Fibroblast of skin of abdomen (primary cell): ENCODE results near the gene RBPMS2.

ENCODE experiments used
- DNase-seq: peaks from one replicate; pipeline ENCODE4 v3.0.0-alpha.2; 2013

Gene RBPMS2

DNA sequence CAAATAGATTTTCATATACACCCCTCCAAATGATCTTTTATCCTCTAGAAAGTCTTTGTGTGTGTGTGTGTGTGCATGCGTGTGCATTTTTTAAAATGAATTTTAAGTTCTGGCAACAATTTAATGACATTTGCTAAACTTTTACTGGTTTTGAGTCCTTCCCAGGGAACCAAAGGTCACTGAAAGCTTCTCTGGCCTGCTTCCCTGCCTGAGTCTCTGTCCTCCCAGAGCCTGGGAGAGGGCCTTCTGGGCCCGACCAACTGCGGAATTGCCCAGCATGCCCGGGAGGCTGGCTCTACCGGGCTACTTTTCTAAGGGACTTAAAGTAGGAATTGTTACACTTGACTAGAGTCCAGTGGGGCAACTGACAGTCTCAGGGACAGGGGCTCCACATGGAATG, 7.4 kb upstream of the RBPMS2 start:
- no peak for DNase-seq

DNA sequence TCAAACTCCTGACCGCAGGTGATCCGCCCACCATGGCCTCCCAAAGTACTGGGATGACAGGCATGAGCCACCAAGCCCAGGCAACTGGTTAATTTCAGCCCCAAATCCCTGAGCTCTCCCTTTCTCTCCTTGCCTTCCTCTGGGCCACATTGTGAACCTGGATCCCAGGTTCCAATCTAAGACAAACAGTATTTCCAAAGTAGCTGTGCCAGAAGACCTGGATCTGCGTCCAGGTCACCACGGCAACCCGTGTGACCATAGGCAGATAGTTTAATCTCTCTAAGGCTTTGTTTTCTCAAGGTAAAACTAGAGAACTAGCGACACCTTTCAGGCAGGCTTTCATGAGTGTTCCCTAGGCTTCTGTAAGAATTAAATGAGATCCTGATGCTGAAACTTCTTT, 5.9 kb upstream of the RBPMS2 start:
- no peak for DNase-seq

DNA sequence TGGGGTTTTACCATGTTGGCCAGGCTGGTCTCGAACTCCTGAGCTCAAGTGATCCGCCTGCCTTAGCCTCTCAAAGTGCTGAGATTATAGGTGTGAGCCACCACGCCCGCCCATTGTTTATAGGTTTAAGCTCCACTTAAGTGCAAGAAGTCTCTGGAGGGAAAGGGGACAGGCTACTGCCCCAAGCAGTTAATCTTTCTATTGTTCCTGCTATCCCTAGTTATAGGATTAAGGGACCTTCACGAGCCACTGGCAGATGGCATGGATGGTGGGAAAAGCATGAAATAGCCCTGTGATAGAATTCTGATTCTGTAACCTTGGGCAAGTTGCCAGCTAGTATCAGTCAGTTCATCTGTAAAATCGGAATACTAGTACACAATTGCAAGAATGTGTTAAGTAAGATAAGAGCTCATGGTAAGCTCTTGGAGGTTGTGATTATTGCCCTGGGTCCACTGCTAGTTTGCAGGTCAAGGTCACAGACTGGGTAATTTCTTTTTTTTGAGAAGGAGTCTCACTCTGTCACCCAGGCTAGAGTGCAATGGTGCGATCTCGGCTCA, 5.3 kb upstream of the RBPMS2 start:
- no peak for DNase-seq

DNA sequence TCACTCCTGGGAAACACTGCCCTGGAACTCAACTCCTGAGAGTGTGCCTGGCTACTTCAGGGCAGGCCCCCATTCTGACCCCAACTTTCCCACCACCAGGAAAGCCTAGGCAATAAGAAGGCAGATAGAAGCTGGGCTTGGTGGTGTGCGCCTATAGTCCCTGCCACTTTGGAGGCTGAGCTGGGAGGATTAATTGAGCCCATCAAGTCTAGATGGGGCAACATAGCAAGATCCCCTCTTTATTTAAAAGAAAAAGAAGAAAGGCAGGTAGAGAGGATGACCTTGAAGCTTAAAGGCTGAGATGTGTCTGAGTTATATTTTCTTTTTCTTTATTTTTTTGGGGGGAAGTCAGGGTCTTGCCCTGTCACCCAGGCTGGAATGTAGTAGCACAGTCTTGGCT, 4.2 kb upstream of the RBPMS2 start:
- no peak for DNase-seq

DNA sequence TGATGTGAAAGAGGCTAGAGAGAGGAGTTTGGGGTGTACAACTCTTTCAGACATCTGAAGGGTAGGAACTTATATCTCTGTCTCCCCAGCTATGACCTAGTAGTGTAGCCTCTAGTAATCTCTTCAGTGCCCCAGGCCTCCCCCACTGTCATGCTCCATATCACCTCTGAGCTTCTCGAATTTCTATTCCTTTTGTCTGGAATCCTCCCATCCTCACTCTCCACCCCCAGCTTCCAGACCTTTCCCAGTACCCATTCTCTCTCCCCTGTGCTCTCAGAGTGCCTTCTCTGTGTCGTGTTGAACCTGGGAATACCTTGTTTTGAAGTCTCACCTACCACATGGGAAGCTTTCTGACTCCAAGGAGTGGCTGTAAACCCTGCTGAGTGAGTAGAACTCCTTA, 3.6 kb upstream of the RBPMS2 start:
- no peak for DNase-seq

DNA sequence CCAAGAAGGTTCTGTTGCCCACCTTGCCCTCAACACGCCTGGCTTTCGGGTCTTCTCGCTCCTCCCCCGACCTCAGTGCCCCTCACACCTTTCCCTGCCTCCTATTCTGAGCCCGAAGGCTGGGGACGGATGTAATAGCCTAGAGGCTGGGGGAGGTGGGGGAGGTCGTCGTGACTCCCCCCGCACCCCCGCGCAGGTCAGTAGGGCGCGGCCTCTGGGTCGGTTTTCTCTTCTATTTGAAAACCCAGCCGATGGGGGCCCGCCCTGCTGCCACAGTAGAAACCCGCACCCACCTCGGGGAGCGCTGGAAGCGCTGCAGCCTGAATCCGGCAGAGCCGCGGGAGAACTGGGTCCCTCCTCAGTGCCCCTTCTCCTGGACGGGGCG, 1.0 kb upstream of the RBPMS2 start:
- DNase-seq: no peak

DNA sequence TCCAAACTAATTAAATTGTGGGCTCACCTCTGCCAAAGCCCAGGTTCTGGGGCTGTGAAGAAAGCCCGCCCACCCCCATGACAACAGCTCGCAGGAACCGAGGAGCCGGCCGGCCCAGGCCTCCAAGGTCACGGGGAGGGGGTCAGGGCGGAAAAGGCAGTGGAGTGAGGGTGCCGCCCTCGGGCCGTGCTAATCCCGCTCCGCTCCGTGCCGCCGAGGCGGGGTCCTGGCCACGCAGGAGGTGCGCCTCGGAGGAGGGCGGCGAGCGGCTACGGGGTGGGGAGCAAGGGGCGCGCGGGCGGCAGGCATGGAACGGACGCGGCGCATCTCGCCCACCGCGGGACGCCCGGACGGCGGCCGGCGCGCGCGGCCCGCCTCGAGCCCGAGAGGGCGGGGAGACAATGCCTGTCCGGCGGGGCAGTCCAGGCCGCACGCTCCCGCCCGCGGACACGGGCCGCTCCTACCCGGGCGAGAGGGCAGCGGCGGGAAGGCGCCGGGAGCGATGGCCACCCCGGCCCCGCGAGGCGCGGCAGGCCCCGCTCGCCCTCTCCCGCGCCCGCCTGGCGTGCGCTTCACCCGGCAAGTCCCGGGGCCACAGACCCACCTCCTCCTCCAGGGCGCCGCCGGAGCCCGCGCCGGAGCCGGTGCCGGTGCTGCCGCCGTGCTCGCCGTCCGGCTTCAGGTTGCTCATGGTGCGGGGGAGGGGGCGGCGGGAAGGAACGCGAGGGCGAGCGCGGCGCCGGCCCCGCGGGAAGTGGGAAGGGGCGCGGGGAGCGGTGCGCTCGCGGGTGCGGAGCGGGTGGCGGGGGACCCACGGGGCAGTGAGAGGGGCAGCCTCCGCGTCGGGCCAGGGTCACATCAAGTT, 528 bp downstream of the RBPMS2 start:
- DNase-seq: no peak

DNA sequence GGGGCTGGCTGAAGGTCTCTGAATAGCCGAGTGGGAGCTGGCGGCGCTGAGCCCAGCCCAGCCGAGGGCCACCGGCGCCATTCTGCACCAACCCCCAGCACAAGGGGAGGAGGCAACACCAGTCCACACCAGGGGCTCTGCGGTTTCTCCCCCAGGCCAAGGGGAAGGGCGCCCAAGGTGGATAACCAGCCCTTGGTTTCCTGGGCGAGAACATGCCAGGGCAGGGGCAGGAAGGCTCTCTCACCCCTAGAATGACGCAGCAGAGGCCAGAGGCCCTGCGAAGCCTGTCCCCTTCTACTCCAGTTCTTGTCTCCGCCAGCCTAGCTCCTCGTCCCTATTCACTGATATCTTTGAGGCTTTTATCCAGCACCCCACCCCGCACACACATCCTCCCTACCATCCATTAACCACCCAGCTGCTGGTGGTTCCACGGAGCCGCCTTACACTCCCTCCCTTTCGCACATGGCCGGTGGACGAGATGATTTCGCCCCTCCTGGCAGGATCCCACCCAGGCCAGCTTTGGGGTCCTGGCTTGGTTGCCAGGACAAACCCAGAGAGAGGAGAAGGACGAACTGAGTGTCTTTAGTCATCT, 1.3 kb downstream of the RBPMS2 start:
- no peak for DNase-seq

DNA sequence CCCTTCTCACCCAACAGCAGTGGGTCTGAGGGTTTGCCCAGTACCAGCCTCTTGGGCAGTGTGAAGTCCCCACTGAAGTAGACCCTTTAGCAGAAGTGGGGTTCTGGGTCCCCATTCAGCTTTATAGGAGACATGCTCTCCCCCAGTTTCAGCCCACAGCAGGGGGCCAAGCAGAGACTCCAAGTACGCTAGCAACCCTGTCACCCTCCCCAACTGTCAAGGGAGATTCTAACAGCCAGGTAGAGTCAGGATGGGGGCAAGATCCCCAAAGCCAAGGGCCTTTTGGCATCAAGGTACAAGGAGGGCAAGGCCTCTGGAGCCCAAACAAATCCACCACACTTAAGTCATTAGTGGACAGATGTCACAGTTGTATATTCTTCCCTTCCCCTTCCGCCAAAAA, 1.8 kb downstream of the RBPMS2 start:
- DNase-seq: no peak

DNA sequence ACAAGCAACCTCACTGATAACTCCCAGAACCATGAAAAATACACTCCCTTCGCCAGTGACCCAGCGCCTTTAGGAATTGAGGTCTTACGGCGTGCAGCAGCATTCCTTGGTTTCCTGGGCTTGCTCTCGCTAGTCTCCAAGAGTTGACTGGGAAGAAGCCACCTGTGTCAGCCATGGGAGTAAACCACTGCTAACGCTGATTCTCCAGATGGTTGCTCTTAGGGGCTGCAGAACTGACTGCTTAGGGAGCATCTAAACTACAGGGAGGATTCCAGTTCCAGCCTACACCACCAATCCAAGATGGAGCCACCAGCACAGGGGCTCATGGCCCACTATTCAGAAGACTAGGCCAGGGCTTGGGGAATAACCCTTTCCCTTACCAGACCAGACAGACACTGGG, 2.4 kb downstream of the RBPMS2 start:
- DNase-seq: no peak

DNA sequence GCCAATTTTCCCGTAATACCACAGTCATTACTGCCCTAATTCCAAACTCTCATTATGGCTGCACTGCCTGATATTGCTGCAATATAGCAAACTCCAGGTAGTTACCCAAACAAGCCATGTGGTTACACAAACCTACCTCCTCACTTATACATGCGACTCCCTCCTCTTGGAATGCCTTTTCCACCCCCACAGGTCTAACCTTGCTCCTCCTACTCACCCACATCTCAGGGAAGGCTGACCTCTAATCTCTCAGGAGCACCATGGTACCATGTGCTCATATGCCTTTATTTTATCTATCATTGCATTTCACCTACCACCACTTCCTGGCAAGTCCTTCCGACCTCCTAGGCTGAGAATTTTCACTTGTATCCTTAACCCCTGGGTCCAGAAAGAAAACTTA, 2.9 kb downstream of the RBPMS2 start:
- no peak for DNase-seq

DNA sequence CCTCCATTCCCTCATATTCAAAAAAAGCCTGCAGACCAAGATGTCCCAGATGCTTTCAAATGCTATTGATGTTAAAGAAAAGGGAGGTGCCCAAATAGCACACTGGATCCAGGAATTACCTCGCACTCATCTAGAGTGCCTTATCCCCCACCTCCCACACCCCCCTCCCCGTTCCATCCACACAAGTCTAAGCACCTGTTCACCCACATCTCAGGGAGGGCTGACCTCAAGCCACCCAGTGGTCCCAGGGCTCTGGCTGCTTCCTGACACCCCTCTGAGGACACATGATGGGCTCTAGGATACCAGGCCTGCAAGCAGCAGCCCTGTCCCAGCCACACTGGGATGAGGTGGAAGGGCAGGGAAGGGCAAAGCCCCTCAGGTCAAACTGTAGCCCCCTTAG, 4.8 kb downstream of the RBPMS2 start:
- no peak for DNase-seq

DNA sequence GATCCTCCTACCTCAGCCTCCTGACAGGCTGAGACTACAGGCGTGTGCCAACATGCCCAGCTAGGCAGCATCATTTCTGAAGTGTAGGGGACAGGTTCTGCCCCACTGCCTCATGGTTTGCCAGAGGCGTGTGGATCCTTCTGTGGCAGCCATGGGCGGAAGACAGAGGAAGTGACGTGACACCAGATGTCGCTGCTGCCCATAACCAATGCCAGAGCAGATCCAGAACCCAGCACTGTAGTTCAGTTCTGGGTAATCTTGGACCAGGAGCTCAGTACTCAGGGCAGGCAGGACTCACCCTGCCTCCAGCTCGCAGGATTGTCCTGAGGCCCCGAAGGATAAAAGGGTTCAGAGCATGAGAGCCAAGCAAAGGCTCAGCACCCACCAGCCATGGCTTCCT, 8.2 kb downstream of the RBPMS2 start:
- DNase-seq: no peak

DNA sequence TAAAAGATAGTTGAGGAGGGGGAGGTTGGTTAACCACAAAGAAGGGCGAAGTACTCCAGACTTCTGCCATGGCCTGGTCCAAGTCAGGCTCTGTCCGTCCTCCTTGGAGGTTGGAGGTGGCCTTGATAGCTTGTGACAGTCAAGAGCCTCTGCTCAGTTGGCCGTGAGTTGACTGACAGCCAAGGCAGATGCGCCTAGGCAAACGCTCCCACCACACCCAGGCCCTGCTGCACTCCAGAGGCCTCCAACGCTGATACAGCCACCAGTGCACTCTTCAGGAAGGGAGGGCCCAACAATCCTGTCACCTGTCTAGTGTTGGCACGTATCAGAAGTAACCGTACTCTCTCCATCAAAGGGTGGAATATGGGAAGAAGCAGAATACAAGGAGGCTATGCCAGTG, 9.3 kb downstream of the RBPMS2 start:
- no peak for DNase-seq

DNA sequence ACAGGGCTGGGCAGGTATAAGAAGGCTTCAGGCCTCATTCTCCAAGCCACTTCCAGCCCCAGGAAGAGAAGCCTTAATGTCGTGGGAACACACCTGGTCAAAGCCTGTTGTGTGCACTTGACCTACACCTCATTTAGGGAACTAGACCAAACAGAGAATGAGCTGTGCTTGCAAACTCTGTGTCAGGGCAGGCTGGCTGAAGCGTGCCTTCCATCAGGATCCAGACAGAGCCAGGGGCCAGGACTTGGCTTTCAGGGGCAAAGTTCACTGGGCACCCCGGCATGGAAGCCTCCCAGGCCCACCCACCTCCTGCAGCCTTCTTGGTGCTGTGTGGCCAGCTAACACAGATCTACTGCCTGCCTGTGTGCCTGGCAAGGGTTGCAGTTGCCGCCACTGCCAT, 11.5 kb downstream of the RBPMS2 start:
- DNase-seq: no peak

DNA sequence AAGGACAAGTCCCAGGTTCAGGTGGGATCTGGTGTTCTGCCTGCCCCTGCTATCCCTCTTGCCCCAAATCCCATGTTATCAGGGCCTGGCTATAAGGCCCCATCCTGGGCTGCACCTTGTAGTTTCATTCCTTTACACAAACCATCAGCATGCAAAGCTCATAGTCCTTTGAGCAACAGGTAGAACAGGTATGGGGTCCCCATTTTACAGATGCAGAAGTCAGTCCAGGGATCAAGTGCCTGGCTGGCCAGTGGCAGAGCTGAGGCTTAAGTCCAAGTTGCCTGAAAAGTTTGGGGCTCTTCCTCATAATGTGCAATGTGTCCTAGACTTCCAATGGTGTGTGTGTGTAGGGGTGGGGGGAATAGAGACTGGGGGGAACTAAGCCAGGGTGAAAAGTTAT, 11.9 kb downstream of the RBPMS2 start:
- no peak for DNase-seq

DNA sequence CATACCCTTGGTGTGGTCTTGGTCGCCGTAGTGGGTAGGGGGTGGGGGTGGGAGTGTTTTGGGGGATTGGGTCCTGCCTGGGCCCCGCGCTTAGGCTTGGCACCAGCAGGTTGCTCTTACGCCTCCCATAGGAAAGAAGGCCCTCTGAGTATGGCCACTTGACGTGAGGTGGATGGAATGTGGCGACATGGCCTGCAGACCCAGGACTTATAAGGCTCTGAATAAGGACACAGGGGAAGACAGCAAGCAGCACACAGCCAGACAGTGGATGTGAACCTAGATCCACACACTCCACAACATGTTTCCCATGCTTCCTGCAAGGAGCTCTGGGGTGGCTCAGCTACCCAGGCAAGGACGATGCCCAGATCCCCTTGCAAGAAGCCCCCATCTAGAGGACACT, 12.4 kb downstream of the RBPMS2 start:
- DNase-seq: no peak

DNA sequence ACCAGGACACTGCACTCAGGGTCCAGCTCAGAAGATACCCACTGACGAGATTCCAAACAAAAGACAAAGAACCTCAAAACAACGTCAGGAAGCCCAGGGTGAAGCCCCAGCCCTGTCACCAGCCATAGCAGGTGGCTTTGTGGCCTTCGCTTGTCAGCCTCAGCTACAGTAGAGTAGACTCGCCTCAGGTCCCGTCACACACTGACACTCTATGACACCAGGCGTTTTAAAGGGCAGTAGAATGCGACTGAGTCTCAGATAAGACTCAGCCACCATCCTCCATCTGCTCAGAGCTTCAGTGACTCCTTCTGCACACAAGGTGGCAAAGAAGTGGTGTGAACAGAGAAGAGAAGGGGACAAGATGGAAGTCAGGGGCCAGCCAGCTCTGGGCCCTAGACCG, 12.8 kb downstream of the RBPMS2 start:
- DNase-seq: no peak

DNA sequence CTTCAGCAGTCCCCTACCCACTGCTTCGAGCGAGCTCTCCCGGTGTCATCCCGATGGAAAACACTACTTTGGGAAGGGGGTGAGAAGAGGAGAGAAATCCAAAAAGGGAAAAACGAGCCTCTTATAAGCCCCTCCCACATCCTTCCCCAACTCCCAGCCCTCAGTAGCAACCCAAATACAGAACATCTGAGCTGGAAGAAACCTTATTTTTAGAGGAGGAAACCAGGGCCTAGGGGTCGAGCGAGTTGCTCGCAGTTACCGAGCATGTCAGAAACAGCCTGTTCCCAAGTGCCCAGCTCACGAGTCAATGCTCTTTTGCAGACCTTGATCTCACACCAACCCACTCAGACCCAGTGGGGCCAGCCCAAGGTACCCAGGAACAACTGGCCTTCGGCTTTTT, 14.2 kb downstream of the RBPMS2 start:
- DNase-seq: no peak

DNA sequence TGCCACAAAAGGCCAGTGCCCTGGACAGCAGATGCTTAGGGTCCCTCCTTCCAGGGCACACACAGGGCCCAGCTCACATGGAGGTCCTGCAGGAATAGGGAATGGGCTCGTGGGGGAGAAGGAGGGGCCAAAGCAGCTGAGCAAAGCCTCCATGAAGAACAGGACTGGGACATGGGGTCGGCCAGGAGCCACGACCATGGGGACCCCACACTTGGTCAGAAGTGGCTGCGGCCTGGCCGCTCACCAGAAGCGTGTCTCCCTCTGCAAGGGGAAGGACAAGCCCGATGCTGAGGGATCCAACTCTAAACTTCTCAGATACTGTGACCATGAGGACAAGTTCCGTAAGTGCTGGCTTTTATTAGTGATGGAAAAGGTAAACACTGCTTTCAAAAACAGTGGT, 15.3 kb downstream of the RBPMS2 start:
- DNase-seq: no peak

DNA sequence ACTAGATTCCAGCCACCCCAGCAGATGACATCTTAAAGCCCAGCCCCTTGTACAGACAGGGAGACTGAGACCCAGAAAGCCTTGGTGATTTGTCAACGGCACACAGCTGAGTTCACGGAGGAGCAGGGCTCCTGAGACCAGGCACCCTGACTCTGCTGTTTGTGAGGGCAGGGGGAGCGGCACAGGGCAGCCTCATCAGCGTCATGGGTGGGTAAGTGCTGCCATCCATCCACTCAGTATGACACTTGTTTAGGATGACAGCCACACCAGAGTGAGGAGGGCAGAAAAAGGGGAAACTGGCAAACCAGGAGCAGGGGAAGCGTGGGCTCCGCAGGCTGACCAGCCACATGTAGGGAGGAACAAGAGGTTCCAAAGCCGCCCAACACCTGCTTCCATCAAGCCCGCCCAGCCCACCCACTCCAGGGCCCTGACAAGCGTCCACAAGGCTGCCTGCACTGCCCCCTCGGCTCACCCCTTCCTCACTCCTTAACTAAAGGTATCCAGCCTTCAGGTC, 19.9 kb downstream of the RBPMS2 start:
- DNase-seq: no peak

DNA sequence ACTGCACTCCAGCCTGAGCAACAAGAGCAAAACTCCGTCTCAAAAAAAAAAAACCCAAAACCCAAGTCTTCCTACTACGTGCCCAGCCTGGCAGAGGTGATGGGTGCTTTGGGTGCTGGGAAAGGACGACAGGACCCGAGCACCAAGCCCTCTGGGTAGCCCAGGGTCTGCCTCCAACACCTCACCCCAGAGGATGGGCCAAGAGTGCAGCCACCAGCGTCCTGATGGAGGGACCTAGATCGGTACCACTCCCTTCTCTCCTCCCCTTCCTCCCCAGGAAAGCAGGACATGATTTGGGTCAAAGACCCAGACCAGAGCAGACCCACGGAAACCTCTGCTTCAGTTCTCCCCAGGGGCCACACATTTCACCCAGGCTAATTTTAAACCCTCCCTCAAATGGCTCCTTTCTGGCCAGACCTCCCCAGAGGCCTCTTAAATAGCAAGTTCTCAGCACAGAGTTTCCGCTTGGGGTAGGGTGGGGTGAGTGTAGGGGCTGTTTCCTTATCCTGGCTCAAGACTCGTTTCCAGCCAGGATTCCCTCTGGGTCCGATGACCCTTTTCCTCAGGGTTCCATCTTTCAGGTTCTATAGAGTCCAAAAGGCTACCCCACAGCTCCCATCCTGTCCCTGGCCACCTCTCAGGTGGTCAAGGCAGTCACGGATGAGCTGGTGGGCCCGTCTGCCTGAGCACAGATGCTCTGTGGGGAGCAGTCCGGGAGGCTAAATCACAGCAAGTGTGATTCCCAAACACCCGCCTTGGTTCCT, 20.5 kb downstream of the RBPMS2 start:
- DNase-seq: no peak

DNA sequence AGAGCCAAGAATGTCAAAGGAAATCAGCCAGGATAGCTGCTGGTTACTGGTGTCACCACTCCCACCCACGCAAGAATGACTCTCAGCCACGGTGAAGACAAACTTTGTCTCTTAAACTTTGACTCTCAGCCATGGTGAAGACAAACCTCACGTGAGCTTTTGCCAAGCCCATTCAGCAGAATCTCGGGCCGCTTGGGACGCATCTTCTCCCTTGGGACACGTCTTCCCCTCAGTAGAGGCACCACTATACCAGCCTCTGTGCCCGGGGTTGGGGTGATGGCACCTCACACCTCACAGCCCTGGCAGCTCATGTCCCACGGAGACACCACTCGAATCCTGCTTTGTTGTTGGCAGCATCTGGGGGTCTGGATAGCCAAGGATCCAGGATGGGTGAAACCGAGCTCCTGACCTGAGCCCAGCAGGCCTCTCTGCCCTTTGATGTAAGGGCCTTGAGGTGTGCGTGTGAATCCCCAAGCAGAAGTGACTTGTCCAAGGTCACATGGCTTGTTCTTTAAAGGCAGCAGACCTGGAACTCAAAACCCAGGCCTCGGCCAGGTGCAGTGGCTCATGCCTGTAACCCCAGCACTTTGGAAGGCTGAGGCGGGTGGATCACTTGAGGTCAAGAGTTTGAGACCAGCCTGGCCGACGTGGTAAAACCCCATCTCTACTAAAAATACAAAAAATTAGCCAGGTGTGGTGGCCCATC, 21.8 kb downstream of the RBPMS2 start:
- DNase-seq: no peak
